HG02943 (cell line): ENCODE measurements around the gene NCK2.

Source experiments
- ATAC-seq: cut with Tn5 transposase; IDR thresholded peaks from one replicate; pipeline ENCODE4 v1.9.1; 2021; ENCODE audit warnings: mild to moderate bottlenecking, low read depth, moderate library complexity; ENCODE audit not compliant: unreplicated experiment

The NCK2 gene

GRCh38 chr2:105808423-105809096 is 63.8 kb downstream of the NCK2 start:
- ATAC-seq, result no peak

- ATAC-seq, result no peak
Observed at GRCh38 chr2:105809097-105809473, 64.4 kb downstream of the NCK2 start.

GRCh38 chr2:105809723-105810122 is 65.0 kb downstream of the NCK2 start:
- no peak for ATAC-seq

GRCh38 chr2:105812180-105813044 is 67.7 kb downstream of the NCK2 start:
- peak; percentile 94 for ATAC-seq

- no peak for ATAC-seq
Observed at GRCh38 chr2:105813045-105813315, 68.3 kb downstream of the NCK2 start.

GRCh38 chr2:105813405-105813804 is 68.7 kb downstream of the NCK2 start:
- ATAC-seq, result no peak

- ATAC-seq, result no peak
Observed at GRCh38 chr2:105814291-105814940, 69.7 kb downstream of the NCK2 start.

- no peak for ATAC-seq
Observed at GRCh38 chr2:105815401-105815800, 70.7 kb downstream of the NCK2 start.

GRCh38 chr2:105820151-105820550 is 75.4 kb downstream of the NCK2 start:
- ATAC-seq, result no peak

GRCh38 chr2:105820691-105821090 is 76.0 kb downstream of the NCK2 start:
- no peak for ATAC-seq

- no peak for ATAC-seq
Observed at GRCh38 chr2:105821428-105822125, 76.9 kb downstream of the NCK2 start.

GRCh38 chr2:105822186-105822585 is 77.5 kb downstream of the NCK2 start:
- no peak for ATAC-seq

- no peak for ATAC-seq
Observed at GRCh38 chr2:105824446-105824845, 79.7 kb downstream of the NCK2 start.

- ATAC-seq, result no peak
Observed at GRCh38 chr2:105827351-105828096, 82.8 kb downstream of the NCK2 start.

- ATAC-seq, result no peak
Observed at GRCh38 chr2:105828558-105828957, 83.8 kb downstream of the NCK2 start.

- peak; percentile 83 for ATAC-seq
Observed at GRCh38 chr2:105834931-105835330, 90.2 kb downstream of the NCK2 start.

- no peak for ATAC-seq
Observed at GRCh38 chr2:105836341-105836740, 91.6 kb downstream of the NCK2 start.

GRCh38 chr2:105836840-105837692 is 92.4 kb downstream of the NCK2 start:
- no peak for ATAC-seq

GRCh38 chr2:105839793-105840192 is 95.1 kb downstream of the NCK2 start:
- no peak for ATAC-seq
